ENCODE data around the gene SEC22C.

DNA sequence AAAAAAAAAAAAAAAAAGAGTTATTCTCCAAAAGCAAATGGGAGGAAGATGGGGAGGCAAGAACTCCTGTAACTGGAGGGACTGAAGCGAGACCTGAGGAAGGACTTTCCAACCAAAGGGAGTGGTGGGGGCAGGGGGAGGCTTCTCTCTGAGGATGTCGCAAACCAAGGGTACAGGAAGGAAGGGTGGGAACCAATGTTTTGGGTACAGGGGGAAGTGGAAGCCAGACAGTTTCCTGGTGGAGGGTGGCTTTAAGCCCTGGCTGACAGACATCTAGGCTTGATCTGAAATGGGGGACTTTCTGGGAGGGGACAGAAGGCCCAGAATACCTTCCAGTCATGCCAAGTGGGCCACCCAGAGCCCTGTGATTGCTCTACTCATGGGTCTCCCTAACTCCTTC lies 52.3 kb downstream of the SEC22C start:
- no peak for TF ChIP-seq POLR2AphosphoS5 (IDR thresholded peaks at IDR 0.05)
- TF ChIP-seq, protein P1, sequence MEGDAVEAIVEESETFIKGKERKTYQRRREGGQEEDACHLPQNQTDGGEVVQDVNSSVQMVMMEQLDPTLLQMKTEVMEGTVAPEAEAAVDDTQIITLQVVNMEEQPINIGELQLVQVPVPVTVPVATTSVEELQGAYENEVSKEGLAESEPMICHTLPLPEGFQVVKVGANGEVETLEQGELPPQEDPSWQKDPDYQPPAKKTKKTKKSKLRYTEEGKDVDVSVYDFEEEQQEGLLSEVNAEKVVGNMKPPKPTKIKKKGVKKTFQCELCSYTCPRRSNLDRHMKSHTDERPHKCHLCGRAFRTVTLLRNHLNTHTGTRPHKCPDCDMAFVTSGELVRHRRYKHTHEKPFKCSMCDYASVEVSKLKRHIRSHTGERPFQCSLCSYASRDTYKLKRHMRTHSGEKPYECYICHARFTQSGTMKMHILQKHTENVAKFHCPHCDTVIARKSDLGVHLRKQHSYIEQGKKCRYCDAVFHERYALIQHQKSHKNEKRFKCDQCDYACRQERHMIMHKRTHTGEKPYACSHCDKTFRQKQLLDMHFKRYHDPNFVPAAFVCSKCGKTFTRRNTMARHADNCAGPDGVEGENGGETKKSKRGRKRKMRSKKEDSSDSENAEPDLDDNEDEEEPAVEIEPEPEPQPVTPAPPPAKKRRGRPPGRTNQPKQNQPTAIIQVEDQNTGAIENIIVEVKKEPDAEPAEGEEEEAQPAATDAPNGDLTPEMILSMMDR (IDR thresholded peaks at IDR 0.05) = no peak
